Activated CD8-positive, alpha-beta memory T cell treated with anti-CD3 and anti-CD28 coated beads for 48 hours (primary cell): Measurements from ENCODE around the gene GNRHR.

Experiments used
- DNase-seq, 3 experiments: peaks; one replicate each; pipeline ENCODE4 v3.0.0-alpha.2; 2020; ENCODE audit warnings: low read depth in 2 of 3, low spot score in 2 of 3

GNRHR gene

GRCh38 chr4:67700738-67701516 is 53.3 kb downstream of the GNRHR start, which contains the start of gene UBA6:
TSS of gene UBA6 (minus strand) at chr4:67701155. CDS start at chr4:67701119, 36 bp downstream.
- DNase-seq: peak; percentile 79 to 91 (median 89)

GRCh38 chr4:67700116-67700737 is 54.0 kb downstream of the GNRHR start:
- no peak for DNase-seq

DNA sequence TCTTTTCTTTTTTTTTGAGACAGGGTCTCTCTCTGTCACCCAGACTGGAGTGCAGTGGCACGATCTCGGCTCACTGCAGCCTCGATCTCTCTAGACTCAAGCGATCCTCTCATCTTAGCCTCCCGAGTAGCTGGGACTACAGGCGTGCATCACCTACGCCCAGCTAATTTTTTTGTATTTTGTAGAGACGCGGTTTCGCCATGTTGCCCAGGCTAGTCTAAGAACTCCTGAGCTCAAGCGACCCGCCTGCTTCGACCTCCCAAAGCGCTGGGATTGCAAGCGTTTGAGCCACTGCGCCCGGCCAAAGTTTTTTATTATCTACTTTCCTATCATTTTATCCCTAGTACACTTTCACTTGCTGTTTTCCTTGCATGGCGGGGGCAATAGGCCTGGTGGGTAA is 54.6 kb downstream of the GNRHR start:
- DNase-seq: no peak

DNA sequence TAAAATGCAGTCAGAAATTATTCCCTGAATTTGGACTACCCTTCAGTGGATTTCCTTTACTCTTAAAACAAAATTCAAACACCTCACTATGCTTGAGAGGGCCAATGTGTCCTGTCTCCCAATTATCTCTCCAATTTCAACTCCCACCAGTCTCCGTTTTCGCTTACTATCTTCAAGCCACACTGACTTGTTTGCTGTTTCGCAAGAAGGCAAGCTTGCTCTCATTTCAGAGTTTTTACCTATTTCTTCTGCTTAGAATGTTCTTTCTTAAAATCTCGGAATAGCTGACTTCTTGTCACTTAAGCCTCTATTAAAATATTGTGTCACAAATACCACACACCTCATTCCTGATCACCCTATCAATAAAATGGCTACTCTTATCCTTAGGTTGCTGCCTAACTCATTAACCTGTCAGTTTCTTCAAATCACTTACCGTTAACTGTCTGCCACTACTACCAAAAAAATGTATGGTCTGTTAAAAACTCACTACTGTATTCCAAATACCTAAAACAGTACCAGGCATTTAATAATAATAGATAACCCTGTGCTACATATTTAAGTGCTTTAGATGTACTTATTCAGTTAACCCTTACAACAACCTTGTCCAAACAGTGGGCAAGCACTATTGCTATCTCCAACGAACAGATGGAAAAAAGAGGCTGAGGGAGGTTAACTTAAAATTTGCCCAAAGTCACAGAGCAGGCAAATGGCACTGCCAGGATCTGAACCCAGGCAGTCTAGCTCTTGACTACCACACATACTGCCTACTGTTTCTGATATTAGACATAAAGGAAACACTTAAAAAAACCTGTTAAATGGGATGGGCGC is 56.1 kb downstream of the GNRHR start:
- DNase-seq: no peak

DNA sequence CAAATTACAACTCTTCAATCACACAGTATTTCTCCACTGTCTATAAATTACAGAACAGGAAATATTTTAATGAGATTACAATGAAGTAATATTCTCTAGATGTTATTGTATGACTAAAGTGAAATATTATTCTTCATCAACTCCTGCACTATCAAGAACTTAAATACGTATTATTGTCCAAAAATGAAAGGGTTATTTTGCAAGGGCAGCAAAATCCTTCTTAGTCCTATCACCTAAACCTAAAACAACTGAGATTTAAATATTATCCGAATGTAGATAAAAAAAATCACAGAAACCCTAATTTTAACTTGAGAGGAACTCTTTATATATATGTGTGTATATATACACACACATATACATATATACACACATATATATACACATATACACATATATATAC is 58.1 kb downstream of the GNRHR start:
- DNase-seq: no peak

GRCh38 chr4:67694662-67695061 is 59.5 kb downstream of the GNRHR start:
- no peak for DNase-seq

DNA sequence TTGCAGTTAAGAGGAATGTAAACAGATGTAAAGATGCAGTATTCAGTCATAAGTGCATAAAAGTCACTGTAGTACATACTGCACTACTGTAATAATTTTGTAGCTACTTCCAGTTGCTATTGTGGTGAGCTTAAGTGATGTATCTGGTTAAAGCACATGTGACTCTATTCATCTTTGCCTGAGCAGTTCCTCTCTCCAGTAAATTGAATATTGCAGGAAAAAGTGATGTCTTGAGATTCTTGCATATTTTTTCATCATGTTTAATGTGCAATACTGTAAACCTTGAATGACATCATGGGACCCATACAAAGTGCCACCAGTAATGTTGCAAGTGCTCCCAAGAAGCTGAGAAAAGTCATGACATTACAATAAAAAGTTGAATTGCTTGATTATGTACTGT is 62.9 kb downstream of the GNRHR start:
- DNase-seq: no peak
